ENCODE data around the gene SMC2. TPM values are rescaled to one million over a fixed set of nuclear protein-coding genes. Genes with fewer than 3 reads are reported as not detected.

The SMC2 gene
- 36.4 and 37.4 TPM in 2 replicates for total RNA-seq (2022)
- percentile 83 among the genes with signal in this experiment for Bru-seq, nascent RNA
- percentile 86 among the genes with signal in this experiment for BruChase-seq, experiment 1, labeled RNA remaining after a 2-hour chase
- BruChase-seq, experiment 2, labeled RNA remaining after a 6-hour chase = percentile 94 among the genes with signal in this experiment
- long read RNA-seq, full-length matches to known transcripts = 21 of 74 reads
- long read RNA-seq, partial matches to known transcripts = 11 of 74 reads
- long read RNA-seq, other reads (novel, unspliced or antisense) = 42 of 74 reads

GRCh38 chr9:104093647-104094533, at the start of gene SMC2:
Gene SMC2, plus strand, starts transcription at chr9:104094309. Its CDS starts 1,076 bp downstream, at chr9:104095385.
- ChIA-PET CTCF (interaction anchor here (0.8 kb wide), 1 partner anchor 25 kb away, joined by 3 read pairs; no protein-coding TSS in a partner anchor), POLR2A (interaction anchor here (0.6 kb wide), 1 partner anchor 607 kb away, joined by 4 read pairs; no protein-coding TSS in a partner anchor)
- peak within 1 kb of the TSS; percentile 86 for H3K4me3 Mint-ChIP-seq (ENCODE audit: unreplicated experiment)
- Histone ChIP-seq H3K4me3 (ENCODE audit: low read depth, low read length) (peak within 1 kb of the TSS; percentile 71), H3K9me3 (no peaks in the 10 kb centered on the region), H3K36me3 (ENCODE audit: control insufficient read depth, insufficient read depth, low read length) (no peaks in the 10 kb centered on the region), H3K4me1 (peaks cover 16% of the 10 kb centered on the region), H3K27me3 (replicated peaks; ENCODE audit: control insufficient read depth, insufficient read depth, low read length) (no peaks in the 10 kb centered on the region)
- intact Hi-C loops (cut with micrococcal nuclease; ENCODE audit: unreplicated experiment) = loop anchor here (1.0 to 10.0 kb wide), 2 partner anchors 16 to 651 kb away; partner anchors contain the start of gene NIPSNAP3A
- peak within 1 kb of the TSS; percentile 99 for H3K27ac Mint-ChIP-seq (ENCODE audit: unreplicated experiment)
- no peaks in the 10 kb centered on the region for H3K4me1 Mint-ChIP-seq (ENCODE audit: low read depth, unreplicated experiment)
- peaks cover 11% of the 10 kb centered on the region for H3K36me3 Mint-ChIP-seq (ENCODE audit: insufficient read depth, unreplicated experiment)
- peak; percentile 92 to 95 for DNase-seq
- H3K9me3 Mint-ChIP-seq (ENCODE audit: unreplicated experiment) = peaks cover 8% of the 10 kb centered on the region
- no TSS peak for BruUV-seq (replicated peaks)
- no peaks in the 10 kb centered on the region for H3K27me3 Mint-ChIP-seq (ENCODE audit: insufficient read depth, unreplicated experiment)
- TF ChIP-seq CTCF (IDR thresholded peaks at IDR 0.05; ENCODE audit: insufficient read depth in 1 of 2, low read depth in 1 of 2, low read length in 1 of 2, severe bottlenecking in 1 of 2, unreplicated experiment in 1 of 2) = no peak

GRCh38 chr9:104068546-104068945, 25.6 kb upstream of the SMC2 start:
- no peak for DNase-seq
- Mint-ChIP-seq H3K4me3 (ENCODE audit: unreplicated experiment) (no peak overlapping the region), H3K27ac (ENCODE audit: unreplicated experiment) (no peak overlapping the region), H3K36me3 (ENCODE audit: insufficient read depth, unreplicated experiment) (no peaks in the 10 kb centered on the region), H3K27me3 (ENCODE audit: insufficient read depth, unreplicated experiment) (no peaks in the 10 kb centered on the region), H3K4me1 (ENCODE audit: low read depth, unreplicated experiment) (peaks cover 7% of the 10 kb centered on the region), H3K9me3 (ENCODE audit: unreplicated experiment) (no peaks in the 10 kb centered on the region)
- no TSS peak for BruUV-seq (replicated peaks)
- POLR2A ChIA-PET = no interaction called here
- Histone ChIP-seq H3K36me3 (ENCODE audit: control insufficient read depth, insufficient read depth, low read length) (no peaks in the 10 kb centered on the region), H3K4me1 (no peaks in the 10 kb centered on the region), H3K27me3 (replicated peaks; ENCODE audit: control insufficient read depth, insufficient read depth, low read length) (no peaks in the 10 kb centered on the region), H3K9me3 (no peaks in the 10 kb centered on the region), H3K4me3 (ENCODE audit: low read depth, low read length) (no peak overlapping the region)
- intact Hi-C loops (cut with micrococcal nuclease; ENCODE audit: unreplicated experiment) = no loop called here
- CTCF ChIA-PET = interaction anchor here (0.8 kb wide), 1 partner anchor 25 kb away, joined by 3 read pairs; no protein-coding TSS in a partner anchor
- TF ChIP-seq CTCF (IDR thresholded peaks at IDR 0.05; ENCODE audit: insufficient read depth in 1 of 2, low read depth in 1 of 2, low read length in 1 of 2, severe bottlenecking in 1 of 2, unreplicated experiment in 1 of 2) = no peak

GRCh38 chr9:104069288-104069687, 24.8 kb upstream of the SMC2 start:
- no peak for DNase-seq
- Mint-ChIP-seq H3K36me3 (ENCODE audit: insufficient read depth, unreplicated experiment) (no peaks in the 10 kb centered on the region), H3K27ac (ENCODE audit: unreplicated experiment) (no peak overlapping the region), H3K4me3 (ENCODE audit: unreplicated experiment) (no peak overlapping the region), H3K4me1 (ENCODE audit: low read depth, unreplicated experiment) (peaks cover 7% of the 10 kb centered on the region), H3K9me3 (ENCODE audit: unreplicated experiment) (no peaks in the 10 kb centered on the region), H3K27me3 (ENCODE audit: insufficient read depth, unreplicated experiment) (no peaks in the 10 kb centered on the region)
- intact Hi-C loops (cut with micrococcal nuclease; ENCODE audit: unreplicated experiment) = no loop called here
- no TSS peak for BruUV-seq (replicated peaks)
- POLR2A ChIA-PET = no interaction called here
- no peak for TF ChIP-seq CTCF (IDR thresholded peaks at IDR 0.05; ENCODE audit: insufficient read depth in 1 of 2, low read depth in 1 of 2, low read length in 1 of 2, severe bottlenecking in 1 of 2, unreplicated experiment in 1 of 2)
- Histone ChIP-seq H3K36me3 (ENCODE audit: control insufficient read depth, insufficient read depth, low read length) (no peaks in the 10 kb centered on the region), H3K4me1 (peaks cover 2% of the 10 kb centered on the region; the same call in 1 of the 2 replicates), H3K4me3 (ENCODE audit: low read depth, low read length) (no peak overlapping the region), H3K9me3 (no peaks in the 10 kb centered on the region), H3K27me3 (replicated peaks; ENCODE audit: control insufficient read depth, insufficient read depth, low read length) (no peaks in the 10 kb centered on the region)
- CTCF ChIA-PET = no interaction called here

Data from Caco-2 (cell line).